Measurements from ENCODE around the gene PACSIN2. TPM values are rescaled to one million over a fixed set of nuclear protein-coding genes. Genes with fewer than 3 reads are reported as not detected.

PACSIN2 gene
- total and polyA plus RNA-seq, 2 of the 13 experiments (the other 11 are each of a cell fraction or from before 2014, with no cell fraction given) = 54.1 to 68.8 TPM

GRCh38 chr22:42959576-42960509 is 55.1 kb downstream of the PACSIN2 start (continued):
- TF ChIP-seq ZNF629 (CRISPR knock-in tag; conservative IDR thresholded peaks at IDR 0.05) = no peak; the same call in 1 of the 2 replicates
- peak; percentile 95 for TF ChIP-seq MED1 (CRISPR knock-in tag; IDR thresholded peaks at IDR 0.05)
- no peak for TF ChIP-seq ZNF737 (CRISPR knock-in tag; IDR thresholded peaks at IDR 0.05; ENCODE audit: borderline replicate concordance)
- peak; percentile 78; the same call in 1 of the 2 replicates for TF ChIP-seq TGIF2 (CRISPR knock-in tag; IDR thresholded peaks at IDR 0.05)
- peak; percentile 85 for TF ChIP-seq FOXO1 (CRISPR knock-in tag; IDR thresholded peaks at IDR 0.05)
- no peak for TF ChIP-seq FOXA1 (IDR thresholded peaks at IDR 0.05)
- TF ChIP-seq FOXA1 (CRISPR knock-in tag; IDR thresholded peaks at IDR 0.05) = peak; percentile 48; the same call in 1 of the 2 replicates
- no peak for TF ChIP-seq ZNF776 (CRISPR knock-in tag; IDR thresholded peaks at IDR 0.05)
- TF ChIP-seq DZIP1 (CRISPR knock-in tag; IDR thresholded peaks at IDR 0.05) = no peak
- TF ChIP-seq HES4 (CRISPR knock-in tag; IDR thresholded peaks at IDR 0.05; ENCODE audit: borderline replicate concordance) = no peak
- TF ChIP-seq ERF (CRISPR knock-in tag; IDR thresholded peaks at IDR 0.05) = peak; percentile 74; the same call in 1 of the 2 replicates
- no peak for TF ChIP-seq PRDM10 (CRISPR knock-in tag; IDR thresholded peaks at IDR 0.05; ENCODE audit: low read depth)
- TF ChIP-seq HMG20A (CRISPR knock-in tag; IDR thresholded peaks at IDR 0.05; ENCODE audit: borderline replicate concordance) = peak; percentile 79; the same call in 1 of the 2 replicates
- no peak for TF ChIP-seq PCBP2 (optimal IDR thresholded peaks at IDR 0.05; ENCODE audit: low read depth, low read length, poor library complexity, severe bottlenecking)
- TF ChIP-seq SMYD3 (CRISPR knock-in tag; IDR thresholded peaks at IDR 0.05) = no peak
- TF ChIP-seq DMAP1 (CRISPR knock-in tag; IDR thresholded peaks at IDR 0.05) = peak; percentile 56; the same call in 1 of the 2 replicates
- TF ChIP-seq AHR (CRISPR knock-in tag; IDR thresholded peaks at IDR 0.05) = no peak
- no peak for TF ChIP-seq NFKB2 (CRISPR knock-in tag; IDR thresholded peaks at IDR 0.05; ENCODE audit: borderline replicate concordance)
- no peak for TF ChIP-seq ZNF75D (CRISPR knock-in tag; IDR thresholded peaks at IDR 0.05; ENCODE audit: borderline replicate concordance)
- no peak for TF ChIP-seq EED (CRISPR knock-in tag; IDR thresholded peaks at IDR 0.05)
- TF ChIP-seq NR3C1 (CRISPR knock-in tag; IDR thresholded peaks at IDR 0.05) = no peak
- TF ChIP-seq ZNF563 (CRISPR knock-in tag; IDR thresholded peaks at IDR 0.05) = no peak
- TF ChIP-seq GPBP1L1 (CRISPR knock-in tag; IDR thresholded peaks at IDR 0.05) = no peak
- TF ChIP-seq ZNF367 (CRISPR knock-in tag; IDR thresholded peaks at IDR 0.05; ENCODE audit: borderline replicate concordance) = no peak
